Osteocyte (in vitro differentiated cells): ENCODE measurements around the gene POU2AF3. TPM values are rescaled to one million over a fixed set of nuclear protein-coding genes. Genes with fewer than 3 reads are reported as not detected.

Experiments used
- DNase-seq: peaks from one replicate; pipeline ENCODE4 v3.0.0; 2021; ENCODE audit warnings: mixed read lengths; ENCODE audit not compliant: unreplicated experiment; ENCODE audit errors: extremely low spot score
- H3K27ac Mint-ChIP-seq: one replicate; pipeline ENCODE4 v1.8.0; 2021; ENCODE audit warnings: mild to moderate bottlenecking, mixed read lengths; ENCODE audit not compliant: unreplicated experiment
- H3K27me3 Mint-ChIP-seq: one replicate; pipeline ENCODE4 v1.8.0; 2021; ENCODE audit warnings: mixed read lengths; ENCODE audit not compliant: unreplicated experiment
- H3K36me3 Mint-ChIP-seq: one replicate; pipeline ENCODE4 v1.8.0; 2021; ENCODE audit warnings: mixed read lengths; ENCODE audit not compliant: unreplicated experiment
- H3K4me1 Mint-ChIP-seq: one replicate; pipeline ENCODE4 v1.8.0; 2021; ENCODE audit warnings: mixed read lengths; ENCODE audit not compliant: unreplicated experiment
- H3K4me3 Mint-ChIP-seq: one replicate; pipeline ENCODE4 v1.8.0; 2021; ENCODE audit warnings: mild to moderate bottlenecking, moderate library complexity, mixed read lengths; ENCODE audit not compliant: unreplicated experiment
- H3K9me3 Mint-ChIP-seq: one replicate; pipeline ENCODE4 v1.8.0; 2021; ENCODE audit warnings: mixed read lengths; ENCODE audit not compliant: unreplicated experiment
- total RNA-seq: library from RNA; stranded (reverse); gene quantifications from 2 replicates; pipeline ENCODE4 v1.2.1, GENCODE V29; 2021
- TF ChIP-seq, protein P1 (sequence below): fragments of 200-600 bp; sonication (generic); IDR thresholded peaks from 2 replicates; pipeline ENCODE4 v1.5.0; 2021; ENCODE audit warnings: antibody characterized with exemption, mild to moderate bottlenecking, moderate library complexity

The POU2AF3 gene
- total RNA-seq, 1 donor from 2014 or later, result not detected

GRCh38 chr11:111325259-111325658, 26.9 kb downstream of the POU2AF3 start:
- no peak for DNase-seq
- Mint-ChIP-seq H3K4me1 (peaks cover 8% of the 10 kb centered on the region), H3K4me3 (no peak overlapping the region), H3K9me3 (no peaks in the 10 kb centered on the region), H3K27me3 (peaks cover 34% of the 10 kb centered on the region), H3K36me3 (no peaks in the 10 kb centered on the region), H3K27ac (no peak overlapping the region)
- TF ChIP-seq, protein P1, sequence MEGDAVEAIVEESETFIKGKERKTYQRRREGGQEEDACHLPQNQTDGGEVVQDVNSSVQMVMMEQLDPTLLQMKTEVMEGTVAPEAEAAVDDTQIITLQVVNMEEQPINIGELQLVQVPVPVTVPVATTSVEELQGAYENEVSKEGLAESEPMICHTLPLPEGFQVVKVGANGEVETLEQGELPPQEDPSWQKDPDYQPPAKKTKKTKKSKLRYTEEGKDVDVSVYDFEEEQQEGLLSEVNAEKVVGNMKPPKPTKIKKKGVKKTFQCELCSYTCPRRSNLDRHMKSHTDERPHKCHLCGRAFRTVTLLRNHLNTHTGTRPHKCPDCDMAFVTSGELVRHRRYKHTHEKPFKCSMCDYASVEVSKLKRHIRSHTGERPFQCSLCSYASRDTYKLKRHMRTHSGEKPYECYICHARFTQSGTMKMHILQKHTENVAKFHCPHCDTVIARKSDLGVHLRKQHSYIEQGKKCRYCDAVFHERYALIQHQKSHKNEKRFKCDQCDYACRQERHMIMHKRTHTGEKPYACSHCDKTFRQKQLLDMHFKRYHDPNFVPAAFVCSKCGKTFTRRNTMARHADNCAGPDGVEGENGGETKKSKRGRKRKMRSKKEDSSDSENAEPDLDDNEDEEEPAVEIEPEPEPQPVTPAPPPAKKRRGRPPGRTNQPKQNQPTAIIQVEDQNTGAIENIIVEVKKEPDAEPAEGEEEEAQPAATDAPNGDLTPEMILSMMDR, result no peak

GRCh38 chr11:111326824-111327223, 28.5 kb downstream of the POU2AF3 start:
- TF ChIP-seq, protein P1, result no peak
- Mint-ChIP-seq H3K36me3 (no peaks in the 10 kb centered on the region), H3K4me3 (no peak overlapping the region), H3K27ac (no peak overlapping the region), H3K4me1 (peaks cover 8% of the 10 kb centered on the region), H3K27me3 (peaks cover 21% of the 10 kb centered on the region), H3K9me3 (no peaks in the 10 kb centered on the region)
- DNase-seq, result no peak

- Mint-ChIP-seq H3K4me3 (no peak overlapping the region), H3K27ac (no peak overlapping the region), H3K4me1 (peaks cover 8% of the 10 kb centered on the region), H3K36me3 (no peaks in the 10 kb centered on the region), H3K9me3 (no peaks in the 10 kb centered on the region), H3K27me3 (peaks cover 20% of the 10 kb centered on the region)
- TF ChIP-seq, protein P1, result no peak
- no peak for DNase-seq
Observed at GRCh38 chr11:111327908-111328624, 29.7 kb downstream of the POU2AF3 start.

- Mint-ChIP-seq H3K27ac (no peak overlapping the region), H3K36me3 (no peaks in the 10 kb centered on the region), H3K27me3 (peaks cover 30% of the 10 kb centered on the region), H3K4me3 (no peak overlapping the region), H3K9me3 (no peaks in the 10 kb centered on the region), H3K4me1 (peaks cover 3% of the 10 kb centered on the region)
- TF ChIP-seq, protein P1, result no peak
- DNase-seq, result no peak
Observed at GRCh38 chr11:111329306-111330204, 31.2 kb downstream of the POU2AF3 start.
